SHP77 (cell line): ENCODE data around the gene MATN4.
A peak's percentile ranks its signal among the peaks of the same experiment; 100 is the strongest.

Experiments used
- DNase-seq, 2 experiments: peaks; one replicate each; lab custom pipeline; 2025; lab: John Stamatoyannopoulos, UW

The MATN4 gene

GRCh38 chr20:45340951-45341350 lies 32.9 kb upstream of the MATN4 start:
- DNase-seq: no peak

- no peak for DNase-seq
These were observed 32.2 kb upstream of the MATN4 start for GRCh38 chr20:45340236-45340847.

- no peak for DNase-seq
These were observed 31.7 kb upstream of the MATN4 start for GRCh38 chr20:45339799-45340198.

- no peak for DNase-seq
These were observed 31.0 kb upstream of the MATN4 start for GRCh38 chr20:45339084-45339483.

- DNase-seq: no peak
These were observed 30.3 kb upstream of the MATN4 start for GRCh38 chr20:45338121-45339030.

GRCh38 chr20:45337367-45338120 lies 29.4 kb upstream of the MATN4 start:
- DNase-seq: no peak

GRCh38 chr20:45336530-45337366 lies 28.6 kb upstream of the MATN4 start:
- DNase-seq: no peak

GRCh38 chr20:45330476-45330875 lies 22.4 kb upstream of the MATN4 start:
- no peak for DNase-seq

GRCh38 chr20:45329497-45330319 lies 21.6 kb upstream of the MATN4 start:
- DNase-seq: no peak

GRCh38 chr20:45328451-45328850 lies 20.4 kb upstream of the MATN4 start:
- DNase-seq: no peak

- no peak for DNase-seq
These were observed 17.3 kb upstream of the MATN4 start for GRCh38 chr20:45325371-45325770.

- DNase-seq: no peak
These were observed 15.6 kb upstream of the MATN4 start for GRCh38 chr20:45323731-45324130.

- DNase-seq: peak; percentile 31 to 36
These were observed 14.9 kb upstream of the MATN4 start for GRCh38 chr20:45322952-45323383.

GRCh38 chr20:45320948-45321595 lies 13.0 kb upstream of the MATN4 start:
- no peak for DNase-seq

GRCh38 chr20:45318948-45319347 lies 10.8 kb upstream of the MATN4 start:
- DNase-seq: no peak

GRCh38 chr20:45318386-45318939 lies 10.4 kb upstream of the MATN4 start:
- no peak for DNase-seq

- DNase-seq: no peak
These were observed 9.7 kb upstream of the MATN4 start for GRCh38 chr20:45317826-45318225.

- DNase-seq: no peak
These were observed 8.3 kb upstream of the MATN4 start for GRCh38 chr20:45316150-45317080.

- DNase-seq: no peak
These were observed 7.6 kb upstream of the MATN4 start for GRCh38 chr20:45315672-45316071.
